Measurements from ENCODE around the gene GNAQ. TPM values are rescaled to one million over a fixed set of nuclear protein-coding genes. Genes with fewer than 3 reads are reported as not detected.

GNAQ gene
- total RNA-seq, 1 experiment from 2014 or later: 55.5 TPM

GRCh38 chr9:77896269-77896937 lies 135.2 kb downstream of the GNAQ start:
- no peak for DNase-seq (ENCODE audit: low spot score)
- ATAC-seq: no peak
- Mint-ChIP-seq H3K36me3 (peaks cover 7% of the 10 kb centered on the region; the same call in 1 of the 2 replicates), H3K4me1 (peaks cover 32% of the 10 kb centered on the region), H3K9me3 (peaks cover 3% of the 10 kb centered on the region; the same call in 1 of the 2 replicates), H3K27ac (no peak overlapping the region), H3K4me3 (no peak overlapping the region), H3K27me3 (ENCODE audit: low read depth) (no peaks in the 10 kb centered on the region)
- POLR2A ChIA-PET: no interaction called here
- CTCF ChIA-PET: interaction anchor here (0.6 to 1.8 kb wide), 17 partner anchors 9 to 225 kb away, joined by 3 to 6 read pairs (median 4); no protein-coding TSS in a partner anchor
- TF ChIP-seq GTF2I (CRISPR knock-in tag; conservative IDR thresholded peaks at IDR 0.05) (no peak), NR1H2 (CRISPR knock-in tag; IDR thresholded peaks at IDR 0.05) (no peak), ATF6 (CRISPR knock-in tag; IDR thresholded peaks at IDR 0.05) (no peak), ZMAT4 (CRISPR knock-in tag; IDR thresholded peaks at IDR 0.05) (no peak), ZNF416 (CRISPR knock-in tag; IDR thresholded peaks at IDR 0.05) (no peak), ZNF423 (CRISPR knock-in tag; IDR thresholded peaks at IDR 0.05) (no peak), PRRX2 (CRISPR knock-in tag; IDR thresholded peaks at IDR 0.05) (no peak), TCF7 (CRISPR knock-in tag; IDR thresholded peaks at IDR 0.05; ENCODE audit: low read depth) (no peak), FOXP1 (CRISPR knock-in tag; IDR thresholded peaks at IDR 0.05; ENCODE audit: borderline replicate concordance) (no peak), KAT7 (CRISPR knock-in tag; IDR thresholded peaks at IDR 0.05; ENCODE audit: borderline replicate concordance) (no peak), FOXJ3 (CRISPR knock-in tag; IDR thresholded peaks at IDR 0.05; ENCODE audit: borderline replicate concordance) (no peak), ZNF317 (CRISPR knock-in tag; IDR thresholded peaks at IDR 0.05; ENCODE audit: borderline replicate concordance, low read depth) (no peak), SOX15 (CRISPR knock-in tag; IDR thresholded peaks at IDR 0.05) (no peak), PREB (CRISPR knock-in tag; IDR thresholded peaks at IDR 0.05; ENCODE audit: borderline replicate concordance) (no peak), ZNF232 (CRISPR knock-in tag; IDR thresholded peaks at IDR 0.05) (no peak), TEAD4 (CRISPR knock-in tag; IDR thresholded peaks at IDR 0.05) (no peak)
- TF ChIP-seq, protein P1, sequence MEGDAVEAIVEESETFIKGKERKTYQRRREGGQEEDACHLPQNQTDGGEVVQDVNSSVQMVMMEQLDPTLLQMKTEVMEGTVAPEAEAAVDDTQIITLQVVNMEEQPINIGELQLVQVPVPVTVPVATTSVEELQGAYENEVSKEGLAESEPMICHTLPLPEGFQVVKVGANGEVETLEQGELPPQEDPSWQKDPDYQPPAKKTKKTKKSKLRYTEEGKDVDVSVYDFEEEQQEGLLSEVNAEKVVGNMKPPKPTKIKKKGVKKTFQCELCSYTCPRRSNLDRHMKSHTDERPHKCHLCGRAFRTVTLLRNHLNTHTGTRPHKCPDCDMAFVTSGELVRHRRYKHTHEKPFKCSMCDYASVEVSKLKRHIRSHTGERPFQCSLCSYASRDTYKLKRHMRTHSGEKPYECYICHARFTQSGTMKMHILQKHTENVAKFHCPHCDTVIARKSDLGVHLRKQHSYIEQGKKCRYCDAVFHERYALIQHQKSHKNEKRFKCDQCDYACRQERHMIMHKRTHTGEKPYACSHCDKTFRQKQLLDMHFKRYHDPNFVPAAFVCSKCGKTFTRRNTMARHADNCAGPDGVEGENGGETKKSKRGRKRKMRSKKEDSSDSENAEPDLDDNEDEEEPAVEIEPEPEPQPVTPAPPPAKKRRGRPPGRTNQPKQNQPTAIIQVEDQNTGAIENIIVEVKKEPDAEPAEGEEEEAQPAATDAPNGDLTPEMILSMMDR (IDR thresholded peaks at IDR 0.05): no peak
- TF ChIP-seq, protein P2, sequence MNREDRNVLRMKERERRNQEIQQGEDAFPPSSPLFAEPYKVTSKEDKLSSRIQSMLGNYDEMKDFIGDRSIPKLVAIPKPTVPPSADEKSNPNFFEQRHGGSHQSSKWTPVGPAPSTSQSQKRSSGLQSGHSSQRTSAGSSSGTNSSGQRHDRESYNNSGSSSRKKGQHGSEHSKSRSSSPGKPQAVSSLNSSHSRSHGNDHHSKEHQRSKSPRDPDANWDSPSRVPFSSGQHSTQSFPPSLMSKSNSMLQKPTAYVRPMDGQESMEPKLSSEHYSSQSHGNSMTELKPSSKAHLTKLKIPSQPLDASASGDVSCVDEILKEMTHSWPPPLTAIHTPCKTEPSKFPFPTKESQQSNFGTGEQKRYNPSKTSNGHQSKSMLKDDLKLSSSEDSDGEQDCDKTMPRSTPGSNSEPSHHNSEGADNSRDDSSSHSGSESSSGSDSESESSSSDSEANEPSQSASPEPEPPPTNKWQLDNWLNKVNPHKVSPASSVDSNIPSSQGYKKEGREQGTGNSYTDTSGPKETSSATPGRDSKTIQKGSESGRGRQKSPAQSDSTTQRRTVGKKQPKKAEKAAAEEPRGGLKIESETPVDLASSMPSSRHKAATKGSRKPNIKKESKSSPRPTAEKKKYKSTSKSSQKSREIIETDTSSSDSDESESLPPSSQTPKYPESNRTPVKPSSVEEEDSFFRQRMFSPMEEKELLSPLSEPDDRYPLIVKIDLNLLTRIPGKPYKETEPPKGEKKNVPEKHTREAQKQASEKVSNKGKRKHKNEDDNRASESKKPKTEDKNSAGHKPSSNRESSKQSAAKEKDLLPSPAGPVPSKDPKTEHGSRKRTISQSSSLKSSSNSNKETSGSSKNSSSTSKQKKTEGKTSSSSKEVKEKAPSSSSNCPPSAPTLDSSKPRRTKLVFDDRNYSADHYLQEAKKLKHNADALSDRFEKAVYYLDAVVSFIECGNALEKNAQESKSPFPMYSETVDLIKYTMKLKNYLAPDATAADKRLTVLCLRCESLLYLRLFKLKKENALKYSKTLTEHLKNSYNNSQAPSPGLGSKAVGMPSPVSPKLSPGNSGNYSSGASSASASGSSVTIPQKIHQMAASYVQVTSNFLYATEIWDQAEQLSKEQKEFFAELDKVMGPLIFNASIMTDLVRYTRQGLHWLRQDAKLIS (CRISPR knock-in tag; IDR thresholded peaks at IDR 0.05; ENCODE audit: borderline replicate concordance): no peak
- TF ChIP-seq, protein P3, sequence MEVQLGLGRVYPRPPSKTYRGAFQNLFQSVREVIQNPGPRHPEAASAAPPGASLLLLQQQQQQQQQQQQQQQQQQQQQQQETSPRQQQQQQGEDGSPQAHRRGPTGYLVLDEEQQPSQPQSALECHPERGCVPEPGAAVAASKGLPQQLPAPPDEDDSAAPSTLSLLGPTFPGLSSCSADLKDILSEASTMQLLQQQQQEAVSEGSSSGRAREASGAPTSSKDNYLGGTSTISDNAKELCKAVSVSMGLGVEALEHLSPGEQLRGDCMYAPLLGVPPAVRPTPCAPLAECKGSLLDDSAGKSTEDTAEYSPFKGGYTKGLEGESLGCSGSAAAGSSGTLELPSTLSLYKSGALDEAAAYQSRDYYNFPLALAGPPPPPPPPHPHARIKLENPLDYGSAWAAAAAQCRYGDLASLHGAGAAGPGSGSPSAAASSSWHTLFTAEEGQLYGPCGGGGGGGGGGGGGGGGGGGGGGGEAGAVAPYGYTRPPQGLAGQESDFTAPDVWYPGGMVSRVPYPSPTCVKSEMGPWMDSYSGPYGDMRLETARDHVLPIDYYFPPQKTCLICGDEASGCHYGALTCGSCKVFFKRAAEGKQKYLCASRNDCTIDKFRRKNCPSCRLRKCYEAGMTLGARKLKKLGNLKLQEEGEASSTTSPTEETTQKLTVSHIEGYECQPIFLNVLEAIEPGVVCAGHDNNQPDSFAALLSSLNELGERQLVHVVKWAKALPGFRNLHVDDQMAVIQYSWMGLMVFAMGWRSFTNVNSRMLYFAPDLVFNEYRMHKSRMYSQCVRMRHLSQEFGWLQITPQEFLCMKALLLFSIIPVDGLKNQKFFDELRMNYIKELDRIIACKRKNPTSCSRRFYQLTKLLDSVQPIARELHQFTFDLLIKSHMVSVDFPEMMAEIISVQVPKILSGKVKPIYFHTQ (CRISPR knock-in tag; IDR thresholded peaks at IDR 0.05): no peak

Data from WTC11 (cell line).